ENCODE measurements around the gene SLC2A6.
A peak's percentile ranks its signal among the peaks of the same experiment; 100 is the strongest.

SLC2A6 gene

GRCh38 chr9:133508046-133508445, 29.1 kb upstream of the SLC2A6 start:
- Histone ChIP-seq H3K9me3 (ENCODE audit: insufficient read depth, low read depth, low read length) (no peaks in the 10 kb centered on the region; the same call in 1 of the 2 replicates), H3K4me2 (ENCODE audit: low read depth, low read length, poor library complexity, severe bottlenecking) (peak overlapping the region; percentile 71), H3F3A (ENCODE audit: low read depth) (0 out of 2 replicates have a peak, but pooled peaks cover 5% of the 10 kb centered on the region), H3K79me2 (ENCODE audit: insufficient read depth, low read length) (no peaks in the 10 kb centered on the region), H3K4me3 (ENCODE audit: low read length, poor library complexity, severe bottlenecking) (no peak overlapping the region), H3K4me1 (ENCODE audit: insufficient read depth, low read length, poor library complexity, severe bottlenecking) (peaks cover 28% of the 10 kb centered on the region), H2AFZ (ENCODE audit: low read length) (no peak overlapping the region), H3K36me3 (ENCODE audit: insufficient read depth, low read length) (no peaks in the 10 kb centered on the region), H3K27me3 (ENCODE audit: insufficient read depth, low read length, poor library complexity, severe bottlenecking) (no peaks in the 10 kb centered on the region), H4K20me1 (ENCODE audit: insufficient read depth, low read length, poor library complexity, severe bottlenecking) (no peaks in the 10 kb centered on the region), H3K9me2 (replicated peaks; ENCODE audit: low read depth, low read length) (no peaks in the 10 kb centered on the region), H3K9ac (ENCODE audit: low read depth, low read length, poor library complexity, severe bottlenecking) (peak overlapping the region; percentile 66)
- TF ChIP-seq EZH2phosphoT487 (IDR thresholded peaks at IDR 0.05; ENCODE audit: borderline replicate concordance) (no peak), CTCF (conservative IDR thresholded peaks at IDR 0.05; ENCODE audit: low read length) (no peak)

GRCh38 chr9:133507246-133507965, 28.5 kb upstream of the SLC2A6 start:
- Histone ChIP-seq H3K9me3 (ENCODE audit: insufficient read depth, low read depth, low read length) (peaks cover 5% of the 10 kb centered on the region; the same call in 1 of the 2 replicates), H2AFZ (ENCODE audit: low read length) (no peak overlapping the region), H3F3A (ENCODE audit: low read depth) (0 out of 2 replicates have a peak, but pooled peaks cover 5% of the 10 kb centered on the region), H3K4me2 (ENCODE audit: low read depth, low read length, poor library complexity, severe bottlenecking) (no peak overlapping the region), H3K36me3 (ENCODE audit: insufficient read depth, low read length) (no peaks in the 10 kb centered on the region), H3K9ac (ENCODE audit: low read depth, low read length, poor library complexity, severe bottlenecking) (no peak overlapping the region), H3K4me1 (ENCODE audit: insufficient read depth, low read length, poor library complexity, severe bottlenecking) (peaks cover 28% of the 10 kb centered on the region), H3K79me2 (ENCODE audit: insufficient read depth, low read length) (no peaks in the 10 kb centered on the region), H3K9me2 (replicated peaks; ENCODE audit: low read depth, low read length) (no peaks in the 10 kb centered on the region), H3K27me3 (ENCODE audit: insufficient read depth, low read length, poor library complexity, severe bottlenecking) (no peaks in the 10 kb centered on the region), H4K20me1 (ENCODE audit: insufficient read depth, low read length, poor library complexity, severe bottlenecking) (no peaks in the 10 kb centered on the region), H3K4me3 (ENCODE audit: low read length, poor library complexity, severe bottlenecking) (no peak overlapping the region)
- TF ChIP-seq EZH2phosphoT487 (IDR thresholded peaks at IDR 0.05; ENCODE audit: borderline replicate concordance) (no peak), CTCF (conservative IDR thresholded peaks at IDR 0.05; ENCODE audit: low read length) (no peak)

GRCh38 chr9:133506653-133507038, 27.7 kb upstream of the SLC2A6 start:
- no peaks in the 10 kb centered on the region for H3K36me3 ChIP-seq (ENCODE audit: insufficient read depth, low read length)
- no peak overlapping the region for H3K4me3 ChIP-seq (ENCODE audit: low read length, poor library complexity, severe bottlenecking)
- no peak for TF ChIP-seq EZH2phosphoT487 (IDR thresholded peaks at IDR 0.05; ENCODE audit: borderline replicate concordance)
- TF ChIP-seq CTCF (conservative IDR thresholded peaks at IDR 0.05; ENCODE audit: low read length), result no peak
- H3K27me3 ChIP-seq (ENCODE audit: insufficient read depth, low read length, poor library complexity, severe bottlenecking), result no peaks in the 10 kb centered on the region
- no peak overlapping the region for H3K4me2 ChIP-seq (ENCODE audit: low read depth, low read length, poor library complexity, severe bottlenecking)
- no peaks in the 10 kb centered on the region for H4K20me1 ChIP-seq (ENCODE audit: insufficient read depth, low read length, poor library complexity, severe bottlenecking)
- H3F3A ChIP-seq (ENCODE audit: low read depth), result 0 out of 2 replicates have a peak, but pooled peaks cover 5% of the 10 kb centered on the region
- no peaks in the 10 kb centered on the region for H3K9me2 ChIP-seq (replicated peaks; ENCODE audit: low read depth, low read length)
- peaks cover 12% of the 10 kb centered on the region; the same call in 1 of the 2 replicates for H3K9me3 ChIP-seq (ENCODE audit: insufficient read depth, low read depth, low read length)
- H3K79me2 ChIP-seq (ENCODE audit: insufficient read depth, low read length), result no peaks in the 10 kb centered on the region
- H3K4me1 ChIP-seq (ENCODE audit: insufficient read depth, low read length, poor library complexity, severe bottlenecking), result peaks cover 28% of the 10 kb centered on the region
- no peak overlapping the region for H3K9ac ChIP-seq (ENCODE audit: low read depth, low read length, poor library complexity, severe bottlenecking)
- no peak overlapping the region for H2AFZ ChIP-seq (ENCODE audit: low read length)
